CD4-positive, alpha-beta T cell (primary cell): ENCODE measurements around the gene KMT2B. TPM values are rescaled to one million over a fixed set of nuclear protein-coding genes. Genes with fewer than 3 reads are reported as not detected.
A peak's percentile ranks its signal among the peaks of the same experiment; 100 is the strongest.

Experiments used
- ATAC-seq: fragments of 200-7000 bp; cut with Tn5 transposase; one replicate; pipeline ENCODE4 v1.10.0; 2022; ENCODE audit warnings: mild to moderate bottlenecking; ENCODE audit not compliant: poor library complexity
- CTCF ChIA-PET: fragments of 350-600 bp; sonication (Branson Sonifier 250); formaldehyde crosslinking; loops from one replicate; lab custom pipeline; 2021; ENCODE audit warnings: antibody characterized with exemption, inconsistent platforms; lab: Charles Lee
- POLR2A ChIA-PET: fragments of 350-600 bp; sonication (Branson Sonifier 250); formaldehyde crosslinking; loops from one replicate; lab custom pipeline; 2021; ENCODE audit warnings: antibody characterized with exemption, inconsistent platforms; lab: Charles Lee
- DNase-seq, 14 experiments: peaks; one replicate each; pipeline ENCODE4 v3.0.0-alpha.2; 2013 to 2020; ENCODE audit warnings: mixed read lengths in 2 of 14
- H3K27ac ChIP-seq, 2 donors: one replicate each; pipeline versions ENCODE4 v1.5.1 to v1.7.0; 2013; ENCODE audit warnings: low read length in 2 of 2, low read depth in 1 of 2, mild to moderate bottlenecking in 1 of 2
- H3K27me3 ChIP-seq, 2 experiments: 1 replicate in 1 of 2; 2 replicates in 1 of 2; pipeline versions ENCODE4 v1.6.1 to v1.7.0; 2013; ENCODE audit warnings: low read length in 2 of 2, control low read depth in 1 of 2, mild to moderate bottlenecking in 1 of 2, moderate library complexity in 1 of 2; ENCODE audit not compliant: insufficient read depth in 2 of 2, control insufficient read depth in 1 of 2
- H3K36me3 ChIP-seq: one replicate; pipeline ENCODE4 v1.6.1; 2013; ENCODE audit warnings: low read length, control low read depth; ENCODE audit not compliant: insufficient read depth
- H3K4me1 ChIP-seq: one replicate; pipeline ENCODE4 v1.6.1; 2013; ENCODE audit warnings: low read length, control low read depth; ENCODE audit not compliant: insufficient read depth
- H3K4me3 ChIP-seq: one replicate; pipeline ENCODE4 v1.5.1; 2013; ENCODE audit warnings: mild to moderate bottlenecking, low read length, moderate library complexity
- H3K9me3 ChIP-seq, 2 experiments: 1 replicate in 1 of 2; 2 replicates in 1 of 2; pipeline versions ENCODE4 v1.6.1 to v1.7.0; 2013; ENCODE audit warnings: low read length in 2 of 2, mild to moderate bottlenecking in 2 of 2, control low read depth in 1 of 2, moderate library complexity in 1 of 2; ENCODE audit not compliant: control insufficient read depth in 1 of 2, insufficient read depth in 1 of 2
- H3K27ac Mint-ChIP-seq: one replicate; pipeline ENCODE4 v1.8.0; 2020; ENCODE audit warnings: mixed read lengths
- H3K27me3 Mint-ChIP-seq: one replicate; pipeline ENCODE4 v1.8.0; 2021; ENCODE audit warnings: mixed read lengths
- H3K36me3 Mint-ChIP-seq: one replicate; pipeline ENCODE4 v1.8.0; 2021; ENCODE audit warnings: low read depth, mixed read lengths
- H3K4me1 Mint-ChIP-seq: one replicate; pipeline ENCODE4 v1.8.0; 2021; ENCODE audit warnings: low read depth, mixed read lengths
- H3K4me3 Mint-ChIP-seq: one replicate; pipeline ENCODE4 v1.8.0; 2020; ENCODE audit warnings: mild to moderate bottlenecking, mixed read lengths
- H3K9me3 Mint-ChIP-seq: one replicate; pipeline ENCODE4 v1.8.0; 2020; ENCODE audit warnings: mixed read lengths
- CTCF ChIP-seq: fragments of 200-600 bp; IDR thresholded peaks from one replicate; pipeline ENCODE4 v1.8.0; 2022; ENCODE audit warnings: antibody characterized with exemption, mild to moderate bottlenecking
- intact Hi-C, 2 experiments: fragments of 100-400 bp; cut with DNase I in 1 of 2; cut with micrococcal nuclease in 1 of 2; formaldehyde crosslinking; loops; one replicate each; pipeline versions ENCODE4 v1.15.1 to v1.9.0; 2023 to 2025; cut with DNase I, micrococcal nuclease
- total RNA-seq, 174 experiments: library from RNA in 2 of 174; stranded (reverse) in 2 of 174; gene quantifications; one replicate each; pipeline ENCODE4 v1.2.3 and lab custom pipeline; 2021 to 2026

Gene KMT2B
- total RNA-seq, 2 experiments from 2014 or later, result 59.4 to 59.7 TPM

- DNase-seq, result peak in 2 of 14 experiments; percentile 37 to 64
- ChIA-PET CTCF (interaction anchor here (1.4 kb wide), 1 partner anchor 21 kb away, joined by 3 read pairs; no protein-coding TSS in a partner anchor), POLR2A (interaction anchor here (1.2 to 6.3 kb wide), 4 partner anchors 11 to 32 kb away, joined by 3 to 63 read pairs (median 6); partner anchors contain the start of genes IGFLR1, PSENEN and U2AF1L4)
- Mint-ChIP-seq H3K4me1 (peaks cover 61% of the 10 kb centered on the region), H3K27ac (peak overlapping the region; percentile 89), H3K4me3 (peak overlapping the region; percentile 83), H3K9me3 (no peaks in the 10 kb centered on the region), H3K36me3 (peaks cover 11% of the 10 kb centered on the region), H3K27me3 (no peaks in the 10 kb centered on the region)
- intact Hi-C loops, result loop anchor here (1.0 to 10.0 kb wide), 2 partner anchors 11 to 449 kb away; partner anchors contain the start of gene USF2 (in 1 of the 2)
- Histone ChIP-seq H3K4me3 (peak overlapping the region; percentile 9), H3K9me3 (no peaks in the 10 kb centered on the region), H3K27ac (peak overlapping the region in 1 of 2 donors; percentile 32), H3K36me3 (no peaks in the 10 kb centered on the region), H3K27me3 (no peaks in the 10 kb centered on the region), H3K4me1 (peaks cover 75% of the 10 kb centered on the region)
- no peak for TF ChIP-seq CTCF
- ATAC-seq, result no peak
These were observed 4.3 kb upstream of the KMT2B start for GRCh38 chr19:35713506-35713850.

- ATAC-seq, result no peak
- Mint-ChIP-seq H3K4me3 (peak overlapping the region; percentile 83), H3K9me3 (no peaks in the 10 kb centered on the region), H3K27ac (peak overlapping the region; percentile 89), H3K36me3 (peaks cover 11% of the 10 kb centered on the region), H3K4me1 (peaks cover 66% of the 10 kb centered on the region), H3K27me3 (no peaks in the 10 kb centered on the region)
- Histone ChIP-seq H3K36me3 (no peaks in the 10 kb centered on the region), H3K9me3 (no peaks in the 10 kb centered on the region), H3K4me1 (peaks cover 80% of the 10 kb centered on the region), H3K27ac (no peak overlapping the region), H3K4me3 (peak overlapping the region; percentile 9), H3K27me3 (no peaks in the 10 kb centered on the region)
- CTCF ChIA-PET, result no interaction called here
- no peak for TF ChIP-seq CTCF
- DNase-seq, result no peak
- POLR2A ChIA-PET, result interaction anchor here (1.2 to 6.3 kb wide), 3 partner anchors 12 to 31 kb away, joined by 3 to 63 read pairs (median 6); partner anchors contain the start of genes PSENEN and U2AF1L4
- intact Hi-C loops, result loop anchor here (1.0 to 10.0 kb wide), 2 partner anchors 12 to 449 kb away; partner anchors contain the start of gene USF2 (in 1 of the 2)
These were observed 3.8 kb upstream of the KMT2B start for GRCh38 chr19:35713904-35714495.

GRCh38 chr19:35714601-35715354 lies 3.0 kb upstream of the KMT2B start:
- no peak for TF ChIP-seq CTCF
- CTCF ChIA-PET, result no interaction called here
- Histone ChIP-seq H3K27me3 (no peaks in the 10 kb centered on the region), H3K27ac (no peak overlapping the region), H3K36me3 (peaks cover 3% of the 10 kb centered on the region), H3K4me1 (peaks cover 88% of the 10 kb centered on the region), H3K4me3 (no peak overlapping the region), H3K9me3 (no peaks in the 10 kb centered on the region)
- peak overlapping the region; percentile 83 for H3K4me3 Mint-ChIP-seq
- peak overlapping the region; percentile 89 for H3K27ac Mint-ChIP-seq
- no peaks in the 10 kb centered on the region for H3K9me3 Mint-ChIP-seq
- intact Hi-C loops, result loop anchor here (5.0 to 10.0 kb wide), 3 partner anchors 43 to 450 kb away; partner anchors contain the start of genes COX6B1 (in 1 of the 2), HSPB6 (in 1 of the 2), PROSER3 (in 1 of the 2) and USF2 (in 1 of the 2)
- ATAC-seq (no peak), DNase-seq (peak in 2 of 14 experiments; percentile 26 to 41)
- H3K36me3 Mint-ChIP-seq, result peaks cover 17% of the 10 kb centered on the region
- H3K27me3 Mint-ChIP-seq, result no peaks in the 10 kb centered on the region
- H3K4me1 Mint-ChIP-seq, result peaks cover 73% of the 10 kb centered on the region
- POLR2A ChIA-PET, result interaction anchor here (1.0 to 6.3 kb wide), 4 partner anchors 12 to 30 kb away, joined by 3 to 63 read pairs (median 4); partner anchors contain the start of gene U2AF1L4
